ENCODE measurements around the gene CHGA.

CHGA gene

GRCh38 chr14:92962831-92963095 lies 39.8 kb downstream of the CHGA start:
- DNase-seq, result no peak

GRCh38 chr14:92963301-92964123 lies 40.6 kb downstream of the CHGA start:
- DNase-seq, result no peak

- no peak for DNase-seq
Measured at GRCh38 chr14:92964124-92965109, 41.5 kb downstream of the CHGA start.

- DNase-seq, result no peak
Measured at GRCh38 chr14:92965281-92965680, 42.3 kb downstream of the CHGA start.

- no peak for DNase-seq
Measured at GRCh38 chr14:92967346-92967926, 44.5 kb downstream of the CHGA start.

GRCh38 chr14:92968291-92969020 lies 45.5 kb downstream of the CHGA start:
- no peak for DNase-seq

- no peak for DNase-seq
Measured at GRCh38 chr14:92969430-92969829, 46.5 kb downstream of the CHGA start.

- DNase-seq, result no peak
Measured at GRCh38 chr14:92969871-92970270, 46.9 kb downstream of the CHGA start.

GRCh38 chr14:92970271-92970670 lies 47.3 kb downstream of the CHGA start:
- no peak for DNase-seq

- DNase-seq, result no peak
Measured at GRCh38 chr14:92971601-92972180, 48.7 kb downstream of the CHGA start.

- DNase-seq, result peak; percentile 6
Measured at GRCh38 chr14:92973261-92973797, 50.4 kb downstream of the CHGA start.

- DNase-seq, result no peak
Measured at GRCh38 chr14:92973798-92974372, 50.9 kb downstream of the CHGA start.

GRCh38 chr14:92974541-92975345 lies 51.8 kb downstream of the CHGA start:
- DNase-seq, result no peak

GRCh38 chr14:92976268-92976667 lies 53.3 kb downstream of the CHGA start:
- DNase-seq, result no peak

GRCh38 chr14:92978229-92979021 lies 55.5 kb downstream of the CHGA start:
- DNase-seq, result no peak

- DNase-seq, result no peak
Measured at GRCh38 chr14:92980866-92981265, 57.9 kb downstream of the CHGA start.

GRCh38 chr14:92981726-92982125 lies 58.8 kb downstream of the CHGA start:
- no peak for DNase-seq

- DNase-seq, result no peak
Measured at GRCh38 chr14:92982956-92983355, 60.0 kb downstream of the CHGA start.

- no peak for DNase-seq
Measured at GRCh38 chr14:92984082-92984788, 61.3 kb downstream of the CHGA start.
